SKM-1 (cell line): Measurements from ENCODE around the gene ANKRD11.
A peak's percentile ranks its signal among the peaks of the same experiment; 100 is the strongest.
"Not testable (repeated sequence)": the region's sequence is repeated elsewhere in the genome, so short reads cannot be mapped to it uniquely, and the experiment has no call there.

ENCODE experiments used
- DNase-seq: peaks from one replicate; lab custom pipeline; 2025; ENCODE audit not compliant: unreplicated experiment; lab: John Stamatoyannopoulos, UW

The ANKRD11 gene

GRCh38 chr16:89369266-89369895 is 121.0 kb downstream of the ANKRD11 start:
- DNase-seq: no peak

GRCh38 chr16:89368604-89369249 is 121.6 kb downstream of the ANKRD11 start:
- DNase-seq: no peak

DNA sequence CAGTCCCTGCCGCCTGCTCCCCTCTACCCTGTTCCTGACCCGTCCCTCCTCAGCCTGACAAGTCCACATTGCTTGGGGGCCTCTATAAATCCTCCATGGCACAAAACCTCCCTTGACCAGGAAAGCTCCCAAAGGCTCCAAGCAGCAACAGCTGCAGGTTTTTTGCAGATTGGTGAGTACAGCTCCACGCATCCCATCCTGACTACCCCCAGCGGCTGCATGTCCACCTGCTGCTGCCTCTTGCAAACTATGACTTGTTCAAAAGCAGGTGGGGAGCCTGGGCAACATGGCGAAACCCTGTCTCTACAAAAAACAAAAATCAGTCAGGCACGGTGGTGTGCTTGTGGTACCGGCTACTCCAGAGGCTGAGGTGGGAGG is 122.8 kb downstream of the ANKRD11 start:
- DNase-seq: no peak

- no peak for DNase-seq
These were observed 123.5 kb downstream of the ANKRD11 start for GRCh38 chr16:89366561-89367537.

DNA sequence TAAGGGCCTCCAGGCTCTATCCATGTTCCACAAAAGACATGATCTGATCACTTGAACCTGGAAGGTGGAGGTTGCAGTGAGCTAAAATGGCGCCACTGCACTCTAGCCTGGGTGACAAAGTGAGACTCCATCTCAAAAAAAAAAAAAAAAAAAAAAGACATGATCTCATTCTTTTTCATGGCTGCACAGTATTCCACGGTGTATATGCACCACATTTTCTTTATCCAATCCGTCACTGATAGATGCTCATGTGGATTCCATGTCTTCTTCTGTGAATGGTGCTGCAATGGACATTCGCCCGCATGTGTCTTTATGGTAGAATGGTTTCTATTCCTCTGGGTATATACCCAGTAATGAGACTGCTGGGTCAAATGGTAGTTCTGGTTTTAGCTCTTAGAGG is 124.4 kb downstream of the ANKRD11 start:
- DNase-seq: no peak

DNA sequence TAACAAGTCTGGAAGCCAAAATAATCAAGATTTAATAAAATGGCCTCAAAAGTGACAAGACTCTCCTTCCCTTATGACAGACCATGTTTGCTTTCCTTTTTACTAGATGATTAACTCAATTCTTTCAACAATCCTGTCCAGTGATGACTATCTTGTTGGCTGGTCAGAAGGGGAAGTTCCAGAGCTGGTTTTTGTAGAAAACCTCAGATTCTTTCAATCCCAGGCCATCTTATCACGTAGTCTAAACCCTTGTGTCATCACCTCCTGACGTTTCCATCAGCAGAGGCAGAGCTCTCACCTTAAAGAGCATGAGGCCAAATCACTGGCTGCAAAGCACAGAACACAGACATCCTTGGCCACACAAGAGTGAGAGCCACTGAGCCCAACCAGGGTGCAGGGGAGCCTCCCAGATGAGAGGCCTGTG is 125.3 kb downstream of the ANKRD11 start:
- DNase-seq: no peak

- DNase-seq: no peak
These were observed 125.8 kb downstream of the ANKRD11 start for GRCh38 chr16:89364606-89365005.

DNA sequence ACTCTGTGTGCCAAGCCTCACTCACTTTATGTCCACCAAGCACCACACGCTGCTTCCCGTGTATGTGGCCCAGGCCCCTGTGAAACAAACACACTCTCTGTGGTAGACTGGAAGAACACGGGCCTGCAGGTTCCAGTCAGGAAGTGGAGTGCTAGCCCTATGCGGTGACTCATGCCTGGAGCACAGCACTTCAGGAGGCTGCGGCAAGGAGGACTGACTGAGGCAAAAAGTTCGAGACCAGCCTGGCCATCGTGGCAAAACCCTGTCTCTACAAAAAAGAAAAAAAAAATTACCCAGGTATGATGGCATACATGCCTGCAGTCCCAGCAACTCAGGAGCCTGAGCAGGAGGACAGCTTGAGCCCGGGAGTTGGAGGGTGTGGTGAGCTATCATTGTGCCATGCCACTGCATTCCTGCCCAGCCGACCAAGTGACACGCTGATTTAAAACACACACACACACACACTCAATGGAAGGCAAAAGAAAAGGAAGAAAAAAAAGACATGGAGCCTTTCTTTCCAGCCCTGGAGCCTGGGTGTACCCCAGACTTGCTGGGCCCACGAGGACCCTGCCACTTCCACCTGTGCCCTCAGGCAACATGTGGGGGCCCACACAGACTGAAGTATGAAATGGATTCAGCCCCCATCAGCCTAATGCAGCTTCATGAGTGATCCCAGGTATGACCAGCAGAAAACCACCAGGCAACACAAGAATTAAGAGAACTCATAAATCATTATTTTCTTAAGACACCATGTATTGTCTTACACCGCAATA is 126.6 kb downstream of the ANKRD11 start:
- no peak for DNase-seq

DNA sequence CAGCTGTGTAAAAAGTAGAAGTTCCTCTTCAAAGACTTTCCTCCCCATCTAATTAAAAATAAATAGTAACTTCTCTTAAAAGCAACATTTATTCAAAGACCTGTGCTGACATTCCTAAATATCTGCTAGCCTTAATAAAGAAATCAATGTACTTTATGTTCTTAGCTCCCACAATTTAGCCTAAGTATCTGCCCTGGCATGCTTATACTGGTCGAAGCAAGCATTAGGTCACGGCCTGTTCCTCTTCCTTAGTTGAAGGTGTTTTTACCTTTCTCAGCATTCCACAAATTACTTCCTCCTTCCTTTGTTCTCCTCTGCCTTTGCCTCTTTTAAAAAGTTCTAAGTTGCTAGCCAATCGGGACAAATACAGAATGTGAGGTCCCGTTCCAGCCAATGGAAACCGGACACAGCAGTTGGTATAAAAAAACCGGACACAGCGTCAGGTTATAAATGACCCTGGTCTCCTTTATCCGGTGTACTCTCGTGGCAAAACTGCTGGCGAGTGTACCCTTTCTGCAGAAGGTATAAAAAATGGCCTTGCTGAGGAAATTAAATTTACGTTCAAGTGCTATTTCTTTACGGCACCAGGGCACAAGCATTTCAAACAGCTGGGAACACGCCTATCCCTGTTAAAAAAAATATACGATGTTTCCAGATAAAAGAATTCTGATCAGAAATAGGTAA is 127.7 kb downstream of the ANKRD11 start:
- DNase-seq: not testable (repeated sequence)

DNA sequence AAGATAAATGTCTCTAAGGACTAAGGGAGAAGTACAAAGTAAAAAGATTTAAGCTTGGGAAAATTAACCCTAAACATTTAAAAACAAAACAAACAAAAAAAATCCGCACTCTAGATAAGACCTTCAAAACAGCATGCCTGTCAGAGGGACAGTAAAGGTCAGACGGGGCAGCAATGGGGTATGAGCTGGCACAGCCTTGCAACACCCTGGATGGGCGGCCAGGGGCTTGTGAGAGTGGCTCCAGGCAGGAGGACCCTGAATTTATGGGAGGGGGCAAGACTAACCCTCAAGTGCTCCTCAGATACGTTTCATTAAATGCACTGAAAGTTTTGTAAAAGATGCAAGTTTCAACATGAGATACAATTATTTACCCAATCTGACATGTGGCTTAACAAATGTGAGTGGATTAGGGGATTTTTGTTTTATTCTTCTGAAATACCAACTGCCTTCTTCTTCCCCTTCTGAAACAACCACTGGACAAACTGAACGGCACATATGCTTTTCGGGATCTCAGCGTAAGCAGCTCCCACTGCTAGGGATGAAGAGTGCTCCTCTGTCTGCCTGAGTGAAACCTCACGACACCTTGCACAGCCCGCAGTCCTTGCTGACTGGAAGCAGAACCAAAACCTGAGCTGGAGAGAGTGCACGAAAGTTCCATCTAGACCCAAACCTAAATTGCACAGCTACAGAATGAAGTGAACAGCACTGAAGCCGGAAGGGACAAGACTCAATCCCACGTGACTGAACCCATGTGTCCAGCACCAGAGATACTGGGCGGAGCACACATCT is 128.4 kb downstream of the ANKRD11 start:
- no peak for DNase-seq

DNA sequence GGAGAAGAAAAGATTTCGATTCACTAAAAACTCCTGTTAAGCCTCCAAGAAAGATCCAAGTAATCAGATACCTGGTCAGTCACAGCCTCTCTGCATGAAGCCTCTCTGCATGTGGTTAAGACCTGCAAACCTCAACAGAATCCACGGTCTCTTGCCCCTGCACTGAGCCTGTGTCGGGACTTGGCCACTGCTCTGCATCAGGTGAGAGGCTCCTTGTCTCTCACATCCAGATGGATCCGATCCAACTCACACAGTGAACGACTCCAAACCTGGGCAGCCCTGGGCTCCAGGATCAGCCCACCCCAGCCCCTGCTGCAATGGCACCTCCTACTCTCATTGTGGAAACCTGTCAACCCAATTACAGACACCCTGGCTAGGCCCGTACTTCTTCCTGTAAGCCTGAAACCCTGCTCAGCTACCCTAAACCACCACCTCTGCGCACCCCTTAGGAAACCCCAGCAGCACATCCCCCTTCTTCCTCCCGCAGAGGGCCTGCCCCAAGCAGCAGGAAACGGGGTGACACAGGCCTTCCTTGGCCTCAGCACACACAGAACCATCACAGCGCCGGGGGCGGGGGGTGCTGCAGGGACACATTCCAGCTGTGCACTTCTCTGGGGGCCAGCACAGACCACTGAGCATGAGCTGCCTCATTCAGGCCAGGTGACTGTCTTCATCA is 129.5 kb downstream of the ANKRD11 start:
- peak; percentile 28 for DNase-seq

- DNase-seq: no peak
These were observed 130.9 kb downstream of the ANKRD11 start for GRCh38 chr16:89359264-89360147.

GRCh38 chr16:89358030-89359005 is 132.0 kb downstream of the ANKRD11 start:
- no peak for DNase-seq

DNA sequence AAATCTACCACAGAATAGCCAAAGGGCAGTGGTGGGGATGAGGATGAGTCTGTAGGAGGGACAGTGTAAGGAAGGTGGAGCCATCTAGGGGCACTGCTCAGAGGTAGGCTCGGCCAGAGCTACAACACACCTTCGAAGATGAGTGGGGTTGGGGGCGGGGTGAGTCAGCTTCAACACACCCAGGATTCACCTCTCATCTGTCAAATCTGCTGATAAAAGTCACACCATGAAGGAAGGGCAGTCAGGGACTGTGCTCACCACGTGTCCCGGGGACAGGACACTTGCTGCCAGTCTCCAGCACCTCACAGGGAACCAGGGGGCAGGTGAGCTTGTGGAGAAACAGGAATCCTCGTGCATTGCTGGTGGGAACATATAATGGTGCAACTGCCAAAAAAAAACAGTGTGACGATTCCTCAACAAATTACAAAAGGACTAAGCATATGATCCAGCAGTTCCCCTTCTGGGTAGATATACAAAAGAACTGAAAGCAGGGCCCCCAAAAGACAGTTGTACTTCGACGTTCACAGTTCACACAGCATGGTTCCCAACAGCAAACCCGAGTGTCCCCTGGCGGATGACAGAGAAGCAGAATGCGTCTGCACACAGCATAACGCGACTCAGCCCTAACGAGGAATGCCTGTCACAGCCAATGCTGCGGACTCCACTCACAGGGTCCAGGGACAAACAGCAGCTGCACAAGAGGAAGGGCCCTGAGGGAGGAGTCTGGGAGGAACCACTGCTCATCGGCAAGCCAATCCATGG is 133.1 kb downstream of the ANKRD11 start:
- no peak for DNase-seq

- no peak for DNase-seq
These were observed 134.7 kb downstream of the ANKRD11 start for GRCh38 chr16:89355686-89356085.

- no peak for DNase-seq
These were observed 135.4 kb downstream of the ANKRD11 start for GRCh38 chr16:89355007-89355406.
